GM12878 (cell line): ENCODE results near the gene C1QTNF9B. TPM values are rescaled to one million over a fixed set of nuclear protein-coding genes. Genes with fewer than 3 reads are reported as not detected.
"Not testable (repeated sequence)": the region's sequence is repeated elsewhere in the genome, so short reads cannot be mapped to it uniquely, and the experiment has no call there.

Experiments
- ATAC-seq: fragments of 200-7000 bp; cut with Tn5 transposase; 3 replicates; pipeline ENCODE4 v1.9.1; 2020; ENCODE audit warnings: mild to moderate bottlenecking, moderate library complexity
- BruUV-seq: library from RNA; stranded (reverse); fragments of 400-500 nt; replicated peaks from 2 replicates; lab custom pipeline; 2021; lab: Mats Ljungman, UMichigan
- CTCF ChIA-PET: fragments of 300-600 bp; sonication (Branson Sonifier 250); formaldehyde crosslinking; extraction: SDS; loops from one replicate; lab custom pipeline; 2021; ENCODE audit warnings: inconsistent platforms; lab: Yijun Ruan, JAX
- POLR2A ChIA-PET: fragments of 350-600 bp; formaldehyde crosslinking; extraction: SDS; loops from one replicate; lab custom pipeline; 2021; ENCODE audit warnings: inconsistent platforms; lab: Charles Lee
- RAD21 ChIA-PET: fragments of 300-600 bp; sonication (Branson Sonifier 250); formaldehyde crosslinking; loops from one replicate; lab custom pipeline; 2023; ENCODE audit warnings: antibody characterized with exemption; ENCODE audit not compliant: unreplicated experiment; lab: Charles Lee
- SMC1A ChIA-PET: fragments of 300-600 bp; sonication (Branson Sonifier 250); formaldehyde crosslinking; loops from one replicate; lab custom pipeline; 2023; ENCODE audit not compliant: unreplicated experiment, uncharacterized antibody; lab: Charles Lee
- DNase-seq: peaks from one replicate; pipeline ENCODE4 v3.0.0-alpha.2; 2011; ENCODE audit warnings: low read depth, low spot score
- FAIRE-seq: peaks from 3 replicates; lab custom pipeline; 2011; peaks lifted over from hg19 to GRCh38; lab: Jason Lieb, UNC
- H2AFZ ChIP-seq: 2 replicates; pipeline ENCODE4 v1.6.0; 2011; ENCODE audit warnings: low read depth, low read length, control low read depth; ENCODE audit not compliant: control insufficient read depth
- H3K27ac ChIP-seq: 2 replicates; pipeline ENCODE4 v1.5.1; 2011; ENCODE audit warnings: control low read depth; ENCODE audit not compliant: control insufficient read depth, insufficient read depth
- H3K27me3 ChIP-seq, 2 experiments: replicated peaks in 1 of 2; 2 replicates each; pipeline versions ENCODE4 v1.6.0 to v1.6.1; 2011; ENCODE audit warnings: low read length in 1 of 2; ENCODE audit not compliant: control insufficient read depth in 2 of 2, insufficient read depth in 2 of 2
- H3K36me3 ChIP-seq, 2 experiments: 2 replicates each; pipeline ENCODE4 v1.5.1; 2011; ENCODE audit warnings: low read length in 1 of 2; ENCODE audit not compliant: control insufficient read depth in 2 of 2, insufficient read depth in 2 of 2
- H3K4me1 ChIP-seq: 2 replicates; pipeline ENCODE4 v1.6.1; 2011; ENCODE audit warnings: mild to moderate bottlenecking, low read length, moderate library complexity, mixed read lengths; ENCODE audit not compliant: control insufficient read depth, insufficient read depth
- H3K4me2 ChIP-seq: 2 replicates; pipeline ENCODE4 v1.6.0; 2011; ENCODE audit warnings: control low read depth; ENCODE audit not compliant: control insufficient read depth, insufficient read depth
- H3K4me3 ChIP-seq: fragments of 200-600 bp; sonication (generic); 2 replicates; pipeline ENCODE4 v1.5.1; 2016
- H3K79me2 ChIP-seq: 2 replicates; pipeline ENCODE4 v1.6.0; 2011; ENCODE audit warnings: low read length; ENCODE audit not compliant: control insufficient read depth, insufficient read depth
- H3K9ac ChIP-seq: 2 replicates; pipeline ENCODE4 v1.8.0; 2011; ENCODE audit warnings: low read length, control low read depth, mixed read lengths; ENCODE audit not compliant: control insufficient read depth, insufficient read depth
- H3K9me3 ChIP-seq: replicated peaks from 3 replicates; pipeline ENCODE4 v1.5.1; 2011; ENCODE audit warnings: mild to moderate bottlenecking, low read length; ENCODE audit not compliant: control insufficient read depth, insufficient read depth
- H4K20me1 ChIP-seq: 2 replicates; pipeline ENCODE4 v1.6.0; 2011; ENCODE audit not compliant: control insufficient read depth, insufficient read depth
- CTCF ChIP-seq, 3 experiments: IDR thresholded peaks in 2 of 3; conservative IDR thresholded peaks in 1 of 3; 2 replicates each; pipeline ENCODE4 v1.5.1; 2011; ENCODE audit warnings: low read depth in 3 of 3, low read length in 3 of 3, mild to moderate bottlenecking in 3 of 3, control low read depth in 2 of 3, moderate library complexity in 2 of 3, inconsistent platforms in 1 of 3, mixed read lengths in 1 of 3; ENCODE audit not compliant: control insufficient read depth in 2 of 3, insufficient read depth in 1 of 3; ENCODE audit errors: extremely low read depth in 1 of 3
- PKNOX1 ChIP-seq: fragments of 450-650 bp; IDR thresholded peaks from 2 replicates; pipeline ENCODE4 v1.6.1; 2016; ENCODE audit warnings: mild to moderate bottlenecking
- PRDM15 ChIP-seq: fragments of 450-650 bp; formaldehyde crosslinking; IDR thresholded peaks from 2 replicates; pipeline ENCODE4 v1.4.0; 2020; ENCODE audit warnings: mild to moderate bottlenecking, moderate library complexity
- ZNF207 ChIP-seq: fragments of 450-650 bp; IDR thresholded peaks from 2 replicates; pipeline ENCODE4 v1.6.1; 2014; ENCODE audit warnings: antibody characterized with exemption, mild to moderate bottlenecking, borderline replicate concordance
- WGBS: methylation state at CpG from one replicate; pipeline ENCODE4 v1.1.6; 2016; ENCODE audit warnings: low lambda C conversion rate; ENCODE audit not compliant: insufficient replicate concordance, insufficient coverage; ENCODE audit errors: missing lambda C conversion rate; 5-methylcytosine and 5-hydroxymethylcytosine counted together
- in situ Hi-C: fragments of 300-500 bp; cut with MboI; formaldehyde crosslinking; loops from 9 replicates; pipeline ENCODE4 v1.14.3; 2018; ENCODE audit warnings: mixed read lengths
- intact Hi-C: fragments of 100-400 bp; cut with micrococcal nuclease; formaldehyde crosslinking; loops from one replicate; pipeline ENCODE4 v1.14.2; 2022; ENCODE audit not compliant: unreplicated experiment
- polyA plus RNA-seq, 11 experiments: library from polyadenylated mRNA; depleted of rRNA in 4 of 11; unstranded in 6 of 11; stranded (reverse) in 5 of 11; fragments of >200 nt; fragmentation: Nextera tagmentation in 4 of 11; fragmentation: Illumina TruSeq in 1 of 11; extraction: Ambion mirVana in 4 of 11; extraction: Trizol in 1 of 11; gene quantifications; 1 replicate in 1 of 11; 2 replicates in 10 of 11; pipeline versions ENCODE4 v1.2.1 to v1.2.3, GENCODE V29; 2011 to 2016; ENCODE audit warnings: inconsistent platforms in 2 of 11, missing spikeins in 2 of 11, low read depth in 1 of 11
- total RNA-seq, 4 experiments: library from RNA; depleted of rRNA in 3 of 4; stranded (reverse); fragments of >200 nt in 3 of 4; fragmentation: Illumina TruSeq in 1 of 4; extraction: Trizol in 1 of 4; gene quantifications; 2 replicates each; pipeline versions ENCODE4 v1.2.1 to v1.2.3, GENCODE V29; 2013 to 2021

C1QTNF9B gene
- total and polyA plus RNA-seq, 10 of the 15 experiments (the other 5 are each of a cell fraction or from before 2014, with no cell fraction given) = 0.10 to 0.48 (median 0.32) TPM; not detected in 6

GRCh38 chr13:23941211-23941610, 43.9 kb upstream of the C1QTNF9B start (continued):
- TF ChIP-seq CTCF (IDR thresholded peaks at IDR 0.05 in 2 of 3, conservative IDR thresholded peaks at IDR 0.05 in 1 of 3; ENCODE audit: control insufficient read depth in 2 of 3, extremely low read depth in 1 of 3, insufficient read depth in 1 of 3, low read depth in 3 of 3, low read length in 3 of 3) (no peak), ZNF207 (no peak), PKNOX1 (no peak), PRDM15 (CRISPR knock-in tag) (no peak)

- CTCF ChIA-PET, H3K4me3 ChIP-seq, H3K9ac ChIP-seq, H3K4me1 ChIP-seq, H4K20me1 ChIP-seq, SMC1A ChIA-PET, H3K79me2 ChIP-seq, DNase-seq, H3K27me3 ChIP-seq, ATAC-seq, POLR2A ChIA-PET, FAIRE-seq, RAD21 ChIA-PET, H2AFZ ChIP-seq, H3K36me3 ChIP-seq, H3K4me2 ChIP-seq, intact Hi-C loops, BruUV-seq, in situ Hi-C loops, H3K27ac ChIP-seq, H3K9me3 ChIP-seq: not testable (repeated sequence)
- WGBS = 30% methylated on average over 3 of the region's 3 CpGs
Observed at GRCh38 chr13:23939666-23940065, 42.4 kb upstream of the C1QTNF9B start.
